A673 (cell line): ENCODE results near the gene SCGB1C2.
"Not testable (repeated sequence)": the region's sequence is repeated elsewhere in the genome, so short reads cannot be mapped to it uniquely, and the experiment has no call there.

ENCODE experiments used
- CTCF ChIP-seq: fragments of 300-800, 200-600 bp; sonication (generic); conservative IDR thresholded peaks from 2 replicates; pipeline ENCODE4 v1.5.1; 2017; ENCODE audit warnings: low read depth, mild to moderate bottlenecking, antibody characterized with exemption, low read length, moderate library complexity, mixed read lengths
- EZH2 ChIP-seq: fragments of 200-600 bp; sonication (generic); IDR thresholded peaks from 2 replicates; pipeline ENCODE4 v1.6.1; 2017; ENCODE audit warnings: borderline replicate concordance, low read depth, mild to moderate bottlenecking, mixed read lengths, antibody characterized with exemption, low read length; ENCODE audit not compliant: poor library complexity, severe bottlenecking

GRCh38 chr17:137166-137807, at the start of gene SCGB1C2:
- TF ChIP-seq CTCF, EZH2: not testable (repeated sequence)
